Hepatocyte (in vitro differentiated cells): ENCODE measurements around the gene IRX5.

Experiments used
- CTCF ChIP-seq: fragments of 200-600 bp; sonication (generic); IDR thresholded peaks from 2 replicates; pipeline ENCODE4 v1.5.1; 2016; ENCODE audit warnings: antibody characterized with exemption, mild to moderate bottlenecking; ENCODE audit not compliant: poor library complexity
- EZH2 ChIP-seq: fragments of 200-600 bp; sonication (generic); IDR thresholded peaks from 2 replicates; pipeline ENCODE4 v1.6.1; 2016; ENCODE audit warnings: antibody characterized with exemption, mild to moderate bottlenecking, borderline replicate concordance
- EZH2phosphoT487 ChIP-seq: fragments of 200-600 bp; sonication (generic); IDR thresholded peaks from one replicate; pipeline ENCODE4 v1.6.1; 2018; ENCODE audit warnings: antibody characterized with exemption, mild to moderate bottlenecking, low read depth, moderate library complexity; ENCODE audit not compliant: unreplicated experiment, severe bottlenecking

DNA sequence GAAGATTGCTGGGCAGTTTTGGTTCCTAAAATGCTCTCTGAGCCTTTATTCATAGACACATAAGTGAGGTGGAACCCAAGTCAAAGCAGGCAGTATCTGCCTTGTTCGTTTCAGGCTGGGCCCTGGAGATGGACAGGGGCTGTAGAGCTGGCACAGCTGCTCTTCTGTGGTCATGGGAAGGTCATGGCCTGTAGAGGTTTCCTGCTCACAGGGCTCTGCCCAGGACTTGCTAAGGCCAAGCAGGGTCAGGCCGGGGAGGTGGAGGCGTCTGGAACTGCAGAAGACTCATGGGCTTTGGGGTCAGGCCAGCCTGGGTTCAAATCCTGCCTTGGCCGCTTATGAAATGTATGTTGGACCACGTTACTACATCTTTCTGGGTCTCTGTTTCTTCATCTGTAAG, 50.2 kb downstream of the IRX5 start:
- TF ChIP-seq CTCF (no peak), EZH2 (no peak), EZH2phosphoT487 (no peak)
